Activated T-cell treated with anti-CD3 and anti-CD28 coated beads, Interleukin-2, amount 50 U/mL, for 72 hours (primary cell): ENCODE measurements around the gene SCAF4. TPM values are rescaled to one million over a fixed set of nuclear protein-coding genes. Genes with fewer than 3 reads are reported as not detected.
A peak's percentile ranks its signal among the peaks of the same experiment; 100 is the strongest.
"Not testable (repeated sequence)": the region's sequence is repeated elsewhere in the genome, so short reads cannot be mapped to it uniquely, and the experiment has no call there.

Experiments used
- ATAC-seq, 2 donors: fragments of 150-1000 bp; cut with Tn5 transposase; replicated peaks in 1 of 2; 2 replicates each; pipeline ENCODE4 v1.10.0; 2021; ENCODE audit warnings: moderate library complexity in 2 of 2, mild to moderate bottlenecking in 1 of 2
- DNase-seq, 2 donors: peaks; one replicate each; pipeline ENCODE4 v3.0.0; 2021 to 2022; ENCODE audit warnings: mixed read lengths in 1 of 2
- H3K27ac Mint-ChIP-seq: one replicate; pipeline ENCODE4 v1.8.0; 2022; ENCODE audit warnings: mild to moderate bottlenecking, moderate library complexity, mixed read lengths
- H3K27me3 Mint-ChIP-seq: one replicate; pipeline ENCODE4 v1.8.0; 2022; ENCODE audit warnings: low read depth, mixed read lengths
- H3K36me3 Mint-ChIP-seq, 2 donors: one replicate each; pipeline ENCODE4 v1.8.0; 2022; ENCODE audit warnings: mixed read lengths in 2 of 2, mild to moderate bottlenecking in 1 of 2; ENCODE audit not compliant: insufficient read depth in 2 of 2
- H3K4me1 Mint-ChIP-seq: one replicate; pipeline ENCODE4 v1.8.0; 2022; ENCODE audit warnings: low read depth, mixed read lengths
- H3K4me3 Mint-ChIP-seq, 2 donors: one replicate each; pipeline ENCODE4 v1.8.0; 2022; ENCODE audit warnings: mild to moderate bottlenecking in 2 of 2, mixed read lengths in 2 of 2, moderate library complexity in 2 of 2
- H3K9me3 Mint-ChIP-seq, 2 donors: one replicate each; pipeline ENCODE4 v1.8.0; 2022; ENCODE audit warnings: mixed read lengths in 2 of 2
- total RNA-seq, 2 donors: library from RNA; stranded (reverse); gene quantifications; one replicate each; pipeline ENCODE4 v1.2.3, GENCODE V29; 2022

Gene SCAF4
- total RNA-seq, 2 donors from 2014 or later: 44.7 to 46.0 TPM

GRCh38 chr21:31755027-31755426, 23.1 kb upstream of the SCAF4 start:
- no peak for ATAC-seq
- Mint-ChIP-seq H3K4me1 (no peaks in the 10 kb centered on the region), H3K27me3 (no peaks in the 10 kb centered on the region), H3K4me3 (no peak overlapping the region), H3K9me3 (no peaks in the 10 kb centered on the region), H3K27ac (no peak overlapping the region), H3K36me3 (no peaks in the 10 kb centered on the region)
- DNase-seq: no peak

- H3K4me1 Mint-ChIP-seq: no peaks in the 10 kb centered on the region
- no peaks in the 10 kb centered on the region for H3K36me3 Mint-ChIP-seq
- H3K27ac Mint-ChIP-seq: no peak overlapping the region
- peaks cover under 1% of the 10 kb centered on the region for H3K27me3 Mint-ChIP-seq
- no peaks in the 10 kb centered on the region for H3K9me3 Mint-ChIP-seq
- DNase-seq (no peak), ATAC-seq (no peak)
- H3K4me3 Mint-ChIP-seq: no peak overlapping the region
Measured at GRCh38 chr21:31754708-31754960, 22.7 kb upstream of the SCAF4 start.

- H3K9me3 Mint-ChIP-seq: no peaks in the 10 kb centered on the region
- ATAC-seq (no peak), DNase-seq (no peak)
- no peaks in the 10 kb centered on the region for H3K36me3 Mint-ChIP-seq
- H3K4me3 Mint-ChIP-seq: no peak overlapping the region
- no peak overlapping the region for H3K27ac Mint-ChIP-seq
- H3K27me3 Mint-ChIP-seq: peaks cover 5% of the 10 kb centered on the region
- H3K4me1 Mint-ChIP-seq: no peaks in the 10 kb centered on the region
Measured at GRCh38 chr21:31753949-31754707, 22.2 kb upstream of the SCAF4 start.

GRCh38 chr21:31752967-31753366, 21.0 kb upstream of the SCAF4 start:
- no peaks in the 10 kb centered on the region for H3K36me3 Mint-ChIP-seq
- DNase-seq (no peak), ATAC-seq (no peak)
- H3K9me3 Mint-ChIP-seq: no peaks in the 10 kb centered on the region
- peaks cover 10% of the 10 kb centered on the region for H3K27me3 Mint-ChIP-seq
- H3K4me3 Mint-ChIP-seq: no peak overlapping the region
- no peaks in the 10 kb centered on the region for H3K4me1 Mint-ChIP-seq
- H3K27ac Mint-ChIP-seq: no peak overlapping the region

- Mint-ChIP-seq H3K9me3 (no peaks in the 10 kb centered on the region), H3K36me3 (no peaks in the 10 kb centered on the region), H3K27me3 (peaks cover 10% of the 10 kb centered on the region), H3K4me3 (no peak overlapping the region), H3K27ac (no peak overlapping the region), H3K4me1 (no peaks in the 10 kb centered on the region)
- DNase-seq (no peak), ATAC-seq (peak in 1 of 2 donors; percentile 44)
Measured at GRCh38 chr21:31752352-31752751, 20.4 kb upstream of the SCAF4 start.

- H3K27ac Mint-ChIP-seq: no peak overlapping the region
- peaks cover 10% of the 10 kb centered on the region for H3K27me3 Mint-ChIP-seq
- peaks cover 3 to 7% of the 10 kb centered on the region in 2 donors for H3K9me3 Mint-ChIP-seq
- no peaks in the 10 kb centered on the region for H3K4me1 Mint-ChIP-seq
- ATAC-seq: no peak
- no peak for DNase-seq
- H3K36me3 Mint-ChIP-seq: peaks cover 2% of the 10 kb centered on the region in 2 donors
- no peak overlapping the region for H3K4me3 Mint-ChIP-seq
Measured at GRCh38 chr21:31750843-31751242, 18.9 kb upstream of the SCAF4 start.

GRCh38 chr21:31744182-31744800, 12.4 kb upstream of the SCAF4 start:
- no peak overlapping the region for H3K4me3 Mint-ChIP-seq
- no peak for ATAC-seq
- no peak for DNase-seq

GRCh38 chr21:31743712-31744111, 11.8 kb upstream of the SCAF4 start:
- DNase-seq (no peak), ATAC-seq (no peak)
- Mint-ChIP-seq H3K36me3 (peaks cover 3 to 4% of the 10 kb centered on the region in 2 donors), H3K9me3 (peaks cover 3 to 7% of the 10 kb centered on the region in 2 donors), H3K4me3 (no peak overlapping the region), H3K4me1 (no peaks in the 10 kb centered on the region), H3K27me3 (peaks cover under 1% of the 10 kb centered on the region), H3K27ac (no peak overlapping the region)

More at GRCh38 chr21:31744182-31744800, 12.4 kb upstream of the SCAF4 start:
- Mint-ChIP-seq H3K27ac (no peak overlapping the region), H3K36me3 (peaks cover 3 to 4% of the 10 kb centered on the region in 2 donors), H3K4me1 (no peaks in the 10 kb centered on the region), H3K27me3 (peaks cover 6% of the 10 kb centered on the region), H3K9me3 (peaks cover 3 to 7% of the 10 kb centered on the region in 2 donors)

- Mint-ChIP-seq H3K27ac (no peak overlapping the region), H3K4me1 (no peaks in the 10 kb centered on the region), H3K9me3 (peaks cover 2 to 3% of the 10 kb centered on the region in 2 donors), H3K4me3 (no peak overlapping the region), H3K27me3 (no peaks in the 10 kb centered on the region), H3K36me3 (peaks cover 3 to 4% of the 10 kb centered on the region in 2 donors)
- ATAC-seq (no peak), DNase-seq (no peak)
Measured at GRCh38 chr21:31741116-31741515, 9.2 kb upstream of the SCAF4 start.

- H3K27me3 Mint-ChIP-seq, H3K4me3 Mint-ChIP-seq, ATAC-seq, H3K27ac Mint-ChIP-seq, DNase-seq, H3K4me1 Mint-ChIP-seq, H3K36me3 Mint-ChIP-seq, H3K9me3 Mint-ChIP-seq: not testable (repeated sequence)
Measured at GRCh38 chr21:31737586-31738397, 5.9 kb upstream of the SCAF4 start.

- ATAC-seq: no peak
- Mint-ChIP-seq H3K27ac (no peak overlapping the region), H3K27me3 (no peaks in the 10 kb centered on the region), H3K4me3 (no peak overlapping the region), H3K9me3 (no peaks in the 10 kb centered on the region), H3K4me1 (no peaks in the 10 kb centered on the region), H3K36me3 (no peaks in the 10 kb centered on the region)
- no peak for DNase-seq
Measured at GRCh38 chr21:31735511-31735992, 3.6 kb upstream of the SCAF4 start.

- Mint-ChIP-seq H3K9me3 (no peaks in the 10 kb centered on the region), H3K4me1 (no peaks in the 10 kb centered on the region), H3K36me3 (no peaks in the 10 kb centered on the region), H3K27ac (no peak overlapping the region), H3K27me3 (no peaks in the 10 kb centered on the region), H3K4me3 (no peak overlapping the region)
- DNase-seq (no peak), ATAC-seq (no peak)
Measured at GRCh38 chr21:31733551-31734149, 1.7 kb upstream of the SCAF4 start.
